ENCODE results near the gene ANKRD39. TPM values are rescaled to one million over a fixed set of nuclear protein-coding genes. Genes with fewer than 3 reads are reported as not detected.

Gene ANKRD39
- total RNA-seq, 4 donors from 2014 or later: 13.3 to 20.4 (median 17.1) TPM

GRCh38 chr2:96846825-96847224, 11.0 kb downstream of the ANKRD39 start:
- 74 to 90% methylated on average over 5 of the region's 5 CpGs for WGBS, 2 donors (ENCODE audit: low coverage in 1 of 2)
- TF ChIP-seq POLR2A (IDR thresholded peaks at IDR 0.05) (no peak), CTCF (IDR thresholded peaks at IDR 0.05) (no peak), POLR2AphosphoS5 (IDR thresholded peaks at IDR 0.05) (no peak), EP300 (IDR thresholded peaks at IDR 0.05) (no peak)
- no peak overlapping the region for H3K4me3 ChIP-seq
- peaks cover 0 to 24% (median 0%) of the 10 kb centered on the region in 3 donors for H3K4me1 ChIP-seq
- ATAC-seq: no peak
- H3K9me3 ChIP-seq: no peaks in the 10 kb centered on the region
- peaks cover 0 to 63% of the 10 kb centered on the region in 2 donors for H3K36me3 ChIP-seq
- no peak overlapping the region for H3K27ac ChIP-seq
- H3K27me3 ChIP-seq: no peaks in the 10 kb centered on the region

GRCh38 chr2:96844405-96844808, 13.4 kb downstream of the ANKRD39 start:
- peaks cover 0 to 57% of the 10 kb centered on the region in 2 donors for H3K36me3 ChIP-seq
- peaks cover 0 to 29% (median 0%) of the 10 kb centered on the region in 3 donors for H3K4me1 ChIP-seq
- no peak for ATAC-seq
- TF ChIP-seq POLR2AphosphoS5 (IDR thresholded peaks at IDR 0.05) (no peak), CTCF (IDR thresholded peaks at IDR 0.05) (no peak), POLR2A (IDR thresholded peaks at IDR 0.05) (no peak)
- WGBS, 2 donors (ENCODE audit: low coverage in 1 of 2): no CpG with 5 or more reads among the region's 17 CpGs
- no peaks in the 10 kb centered on the region for H3K27me3 ChIP-seq
- no peak overlapping the region for H3K4me3 ChIP-seq
- H3K9me3 ChIP-seq: no peaks in the 10 kb centered on the region
- no peak overlapping the region for H3K27ac ChIP-seq

- no peak for ATAC-seq
These were observed 14.1 kb downstream of the ANKRD39 start, which contains the start of gene ANKRD23 for GRCh38 chr2:96843538-96844268. ANKRD23 (minus strand) TSS chr2:96844021; CDS start chr2:96843992, 29 bp downstream.

GRCh38 chr2:96842600-96842999, 15.2 kb downstream of the ANKRD39 start:
- no peak for TF ChIP-seq POLR2A (IDR thresholded peaks at IDR 0.05)
- no peak for TF ChIP-seq EP300 (IDR thresholded peaks at IDR 0.05)
- no peak for TF ChIP-seq POLR2AphosphoS5 (IDR thresholded peaks at IDR 0.05)
- H3K27ac ChIP-seq: no peak overlapping the region
- WGBS, 2 donors (ENCODE audit: low coverage in 1 of 2): 80 to 100% methylated on average over 1 of the region's 7 CpGs
- ATAC-seq: no peak
- peaks cover 0 to 35% (median 0%) of the 10 kb centered on the region in 3 donors for H3K4me1 ChIP-seq
- no peaks in the 10 kb centered on the region for H3K9me3 ChIP-seq
- H3K4me3 ChIP-seq: no peak overlapping the region
- no peaks in the 10 kb centered on the region for H3K27me3 ChIP-seq
- H3K36me3 ChIP-seq: peaks cover 0 to 54% of the 10 kb centered on the region in 2 donors

More at GRCh38 chr2:96843538-96844268, 14.1 kb downstream of the ANKRD39 start, which contains the start of gene ANKRD23:
- Histone ChIP-seq H3K36me3 (peaks cover 0 to 56% of the 10 kb centered on the region in 2 donors), H3K9me3 (no peaks in the 10 kb centered on the region), H3K27ac (no peak within 1 kb of the TSS), H3K4me3 (no peak within 1 kb of the TSS), H3K27me3 (no peaks in the 10 kb centered on the region), H3K4me1 (peaks cover 0 to 35% (median 0%) of the 10 kb centered on the region in 3 donors)
- whole genome bisulfite sequencing, 2 donors (ENCODE audit: low coverage in 1 of 2): 79% methylated on average over 3 of the region's 14 CpGs; no CpG with 5 or more reads in 1 of the 2 donors
- no peak for TF ChIP-seq POLR2A (IDR thresholded peaks at IDR 0.05)
- no peak for TF ChIP-seq EP300 (IDR thresholded peaks at IDR 0.05)
- TF ChIP-seq CTCF (IDR thresholded peaks at IDR 0.05): no peak
- no peak for TF ChIP-seq POLR2AphosphoS5 (IDR thresholded peaks at IDR 0.05)

- Histone ChIP-seq H3K4me1 (peaks cover 0 to 35% (median 0%) of the 10 kb centered on the region in 3 donors), H3K27ac (no peak overlapping the region), H3K36me3 (peaks cover 0 to 54% of the 10 kb centered on the region in 2 donors), H3K4me3 (no peak overlapping the region), H3K9me3 (no peaks in the 10 kb centered on the region), H3K27me3 (no peaks in the 10 kb centered on the region)
- no peak for ATAC-seq
- 58 to 73% methylated on average over 4 to 6 of the region's 16 CpGs for WGBS, 2 donors (ENCODE audit: low coverage in 1 of 2)
- no peak for TF ChIP-seq EP300 (IDR thresholded peaks at IDR 0.05)
- TF ChIP-seq CTCF (IDR thresholded peaks at IDR 0.05): no peak
- TF ChIP-seq POLR2A (IDR thresholded peaks at IDR 0.05): no peak
- no peak for TF ChIP-seq POLR2AphosphoS5 (IDR thresholded peaks at IDR 0.05)
These were observed 15.9 kb downstream of the ANKRD39 start for GRCh38 chr2:96841701-96842495.

All from gastroesophageal sphincter (tissue), 4 donors.